HG03469 (cell line): ENCODE results near the gene VENTX.
"Not testable (repeated sequence)": the region's sequence is repeated elsewhere in the genome, so short reads cannot be mapped to it uniquely, and the experiment has no call there.

Source experiments
- ATAC-seq: cut with Tn5 transposase; IDR thresholded peaks from one replicate; pipeline ENCODE4 v1.9.1; 2021; ENCODE audit warnings: mild to moderate bottlenecking, moderate library complexity, moderate number of reproducible peaks; ENCODE audit not compliant: unreplicated experiment

Gene VENTX

GRCh38 chr10:133214468-133215410 lies 22.9 kb upstream of the VENTX start:
- ATAC-seq, result no peak

DNA sequence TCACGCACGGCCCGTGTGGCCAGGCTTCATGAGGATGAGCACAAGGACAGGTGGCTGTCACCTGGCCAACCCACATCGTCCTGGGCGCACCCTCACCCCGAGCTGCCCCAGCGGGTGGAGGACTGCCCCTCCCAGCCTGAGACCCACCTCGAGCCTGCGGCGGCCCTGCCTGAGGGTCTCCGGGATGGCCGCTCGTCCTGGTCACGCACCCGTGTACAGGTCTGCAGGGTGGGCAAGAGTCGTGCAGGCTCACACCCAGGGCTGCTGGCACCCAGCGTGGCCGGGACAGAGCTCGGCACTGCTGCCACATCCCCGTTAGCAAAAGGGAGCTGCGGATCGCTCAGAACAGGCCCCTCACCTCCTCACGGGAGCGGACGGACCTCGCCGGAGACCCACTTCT lies 22.1 kb upstream of the VENTX start:
- no peak for ATAC-seq

GRCh38 chr10:133216776-133217175 lies 20.9 kb upstream of the VENTX start:
- ATAC-seq, result no peak

- no peak for ATAC-seq
These were observed 19.7 kb upstream of the VENTX start for GRCh38 chr10:133217800-133218589.

- ATAC-seq, result no peak
These were observed 18.8 kb upstream of the VENTX start for GRCh38 chr10:133218891-133219290.

DNA sequence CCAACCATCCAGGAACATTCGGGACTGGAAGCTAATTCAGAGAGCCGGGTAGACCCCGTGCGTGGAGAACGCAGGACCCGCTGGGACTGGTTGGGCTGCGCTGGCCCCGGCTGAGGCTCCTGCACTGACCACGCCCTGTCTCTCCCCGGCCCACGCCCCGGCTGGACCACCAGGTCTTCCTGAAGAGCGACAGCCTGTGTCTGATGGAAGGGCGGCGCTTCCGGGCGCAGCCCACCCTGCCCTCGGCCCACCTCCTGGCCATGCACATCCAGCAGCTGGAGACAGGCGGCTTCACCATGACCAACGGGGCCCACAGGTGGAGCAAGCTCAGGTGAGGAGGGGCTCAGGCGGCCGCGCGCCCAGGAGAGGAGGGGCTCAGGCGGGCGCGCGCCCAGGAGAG lies 17.9 kb upstream of the VENTX start:
- ATAC-seq, result no peak

GRCh38 chr10:133221331-133221730 lies 16.3 kb upstream of the VENTX start:
- ATAC-seq, result no peak

DNA sequence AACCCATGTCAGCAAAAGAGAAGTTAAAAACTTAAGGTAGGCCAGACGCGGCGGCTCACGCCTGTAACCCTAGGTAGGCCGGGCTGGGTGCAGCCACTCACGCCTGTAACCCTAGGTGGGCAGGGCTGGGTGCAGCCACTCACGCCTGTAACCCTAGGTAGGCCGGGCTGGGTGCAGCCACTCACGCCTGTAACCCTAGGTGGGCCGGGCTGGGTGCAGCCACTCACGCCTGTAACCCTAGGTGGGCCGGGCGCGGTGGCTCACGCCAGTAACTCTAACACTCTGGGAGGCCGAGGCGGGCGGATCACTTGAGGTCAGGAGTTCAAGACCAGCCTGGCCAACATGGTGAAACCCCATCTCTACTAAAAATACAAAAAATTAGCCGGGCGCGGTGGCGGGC lies 15.9 kb upstream of the VENTX start:
- ATAC-seq, result not testable (repeated sequence)

DNA sequence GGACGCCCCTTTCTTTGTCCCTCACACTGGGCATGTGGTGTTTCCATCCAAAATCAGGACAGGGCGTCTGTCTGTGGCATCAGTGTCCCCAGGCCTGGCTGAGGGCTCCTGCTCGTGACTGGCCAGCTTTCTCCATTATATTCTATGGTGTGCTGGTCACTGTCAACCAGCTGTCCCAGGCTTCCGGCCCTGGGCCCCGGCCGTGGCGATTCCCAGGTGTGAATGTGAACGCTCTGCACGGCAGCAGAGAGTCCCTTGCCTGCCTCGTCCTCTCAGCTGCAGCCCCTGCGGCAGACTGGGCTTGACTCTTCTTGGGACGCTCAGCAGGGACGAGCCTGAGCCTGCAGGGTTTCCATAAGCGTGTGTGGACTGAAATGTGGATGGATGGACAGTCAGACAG lies 13.6 kb upstream of the VENTX start:
- ATAC-seq, result no peak

GRCh38 chr10:133224756-133225372 lies 12.8 kb upstream of the VENTX start:
- ATAC-seq, result no peak

DNA sequence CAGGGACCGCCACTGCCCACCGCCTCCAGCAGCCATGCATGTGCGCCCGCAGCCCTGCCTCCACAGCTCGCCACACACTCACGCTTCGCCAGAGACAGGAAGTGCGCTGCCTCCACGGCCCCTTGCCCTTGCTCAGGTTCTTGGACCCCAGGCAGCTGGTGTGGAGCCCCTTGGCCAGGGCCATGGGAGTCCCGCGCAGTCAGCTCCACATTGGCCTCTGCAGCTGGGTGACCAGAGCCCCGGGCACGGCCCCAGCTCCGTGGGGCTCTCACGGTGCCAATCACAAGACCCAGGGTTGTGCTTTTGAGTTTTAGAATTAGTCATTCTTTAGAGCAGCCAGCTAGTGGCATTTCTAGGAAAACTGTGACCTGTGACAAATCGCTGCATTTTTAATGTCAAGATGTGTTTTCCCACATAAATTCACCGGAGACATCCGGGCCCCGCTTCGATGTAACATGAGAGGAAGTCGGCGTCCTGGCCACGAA lies 11.9 kb upstream of the VENTX start:
- no peak for ATAC-seq

DNA sequence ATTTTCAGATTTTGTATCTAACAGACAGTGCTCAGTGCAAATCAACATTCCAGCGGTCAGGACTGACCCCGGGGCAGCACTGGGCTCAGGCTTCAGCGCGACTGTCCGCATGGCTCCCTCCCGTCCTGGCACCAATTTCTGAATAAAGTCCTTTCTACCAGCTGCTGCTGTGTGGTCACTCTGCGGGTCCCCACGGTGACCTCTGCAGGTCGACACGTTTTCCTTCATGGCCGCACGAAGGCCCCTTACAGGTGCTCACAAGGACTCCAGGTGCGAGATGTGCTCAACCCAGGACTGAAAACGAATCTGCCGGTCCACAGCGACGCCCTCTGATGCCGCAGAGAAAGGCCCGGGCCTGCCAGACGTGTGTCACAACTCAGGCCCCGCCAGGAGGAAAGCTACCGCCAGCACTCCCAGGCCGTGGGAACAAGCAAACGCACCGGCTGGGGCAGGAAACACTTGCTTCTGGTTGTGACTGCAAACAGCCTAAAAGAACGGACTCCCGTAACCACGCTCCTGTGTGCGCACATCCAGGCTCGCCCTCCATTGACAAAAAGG lies 11.3 kb upstream of the VENTX start:
- no peak for ATAC-seq

DNA sequence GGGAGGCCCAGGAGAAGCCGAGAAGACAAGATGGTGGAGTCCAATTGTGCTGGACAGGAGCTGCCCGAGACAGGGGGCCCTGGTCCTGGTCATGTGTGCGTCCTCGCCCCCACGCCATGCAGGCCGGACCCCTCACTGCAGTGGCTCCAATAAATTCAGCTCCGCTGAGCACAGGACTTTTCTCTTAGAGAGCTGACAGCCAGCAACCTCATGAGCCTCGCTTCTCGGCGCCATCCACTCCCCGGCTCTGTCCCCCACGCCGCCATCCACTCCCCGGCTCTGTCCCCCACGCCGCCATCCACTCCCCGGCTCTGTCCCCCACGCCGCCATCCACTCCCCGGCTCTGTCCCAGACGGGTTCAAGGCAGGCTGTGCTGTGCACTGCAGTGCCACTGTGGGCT lies 10.4 kb upstream of the VENTX start:
- ATAC-seq, result no peak

DNA sequence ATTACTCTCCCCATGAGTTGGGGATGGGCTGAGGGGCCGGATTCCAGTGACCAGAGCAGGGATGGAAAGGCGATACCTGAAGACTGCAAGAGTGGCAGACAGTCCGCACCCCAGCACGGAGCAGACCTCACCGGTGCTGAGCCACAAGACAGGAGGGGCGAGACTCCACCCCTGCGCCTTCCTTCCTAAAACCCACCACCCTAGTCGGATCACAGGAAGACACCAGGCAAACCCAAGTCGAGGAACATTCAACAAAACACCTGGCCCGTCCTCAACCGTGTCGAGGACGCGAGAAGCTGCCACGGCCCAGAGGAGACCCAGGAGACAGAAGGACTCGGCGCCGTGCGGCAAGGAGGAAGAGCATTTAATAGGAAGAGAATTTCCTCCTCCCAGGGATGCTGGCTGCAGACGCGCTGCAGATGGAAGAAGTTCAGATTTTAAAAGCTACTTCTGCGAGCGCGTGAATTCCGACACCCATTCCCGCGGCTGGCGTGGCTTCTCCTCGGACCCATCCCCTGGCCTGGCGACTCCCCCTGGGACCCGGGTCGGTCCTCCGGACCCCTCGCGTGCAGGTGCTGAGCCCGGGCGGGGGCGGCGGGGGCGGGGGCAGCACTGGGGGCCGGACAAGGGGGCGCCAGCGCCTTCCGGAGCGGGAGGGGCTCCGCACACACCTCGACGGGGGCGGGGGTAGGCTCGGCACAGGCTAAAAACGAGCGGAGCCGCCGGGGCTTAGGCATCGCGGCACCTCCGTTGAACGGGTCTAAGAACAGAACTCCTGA lies 8.2 kb upstream of the VENTX start:
- no peak for ATAC-seq

DNA sequence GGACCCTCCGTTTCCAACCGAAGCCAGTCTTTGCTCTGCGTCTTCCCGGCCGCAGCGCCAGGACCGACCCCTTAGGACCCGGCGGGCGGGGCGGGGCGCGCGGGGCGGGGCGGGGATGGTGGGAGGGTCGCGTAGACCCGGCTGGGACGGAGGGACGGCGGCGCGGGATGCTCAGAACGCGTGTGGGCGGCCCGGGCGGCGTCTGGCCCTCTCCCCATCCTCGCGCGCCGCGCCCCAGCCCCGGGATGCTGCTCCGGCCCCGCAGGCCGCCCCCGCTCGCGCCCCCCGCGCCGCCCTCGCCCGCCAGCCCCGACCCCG lies 7.7 kb upstream of the VENTX start, which contains the start of gene UTF1:
TSS of gene UTF1 (plus strand) at position 174 of the 318 bp plus-strand sequence. CDS start at position 246, 72 bp downstream.
- no peak for ATAC-seq

- no peak for ATAC-seq
These were observed 7.1 kb upstream of the VENTX start for GRCh38 chr10:133230387-133231195.

DNA sequence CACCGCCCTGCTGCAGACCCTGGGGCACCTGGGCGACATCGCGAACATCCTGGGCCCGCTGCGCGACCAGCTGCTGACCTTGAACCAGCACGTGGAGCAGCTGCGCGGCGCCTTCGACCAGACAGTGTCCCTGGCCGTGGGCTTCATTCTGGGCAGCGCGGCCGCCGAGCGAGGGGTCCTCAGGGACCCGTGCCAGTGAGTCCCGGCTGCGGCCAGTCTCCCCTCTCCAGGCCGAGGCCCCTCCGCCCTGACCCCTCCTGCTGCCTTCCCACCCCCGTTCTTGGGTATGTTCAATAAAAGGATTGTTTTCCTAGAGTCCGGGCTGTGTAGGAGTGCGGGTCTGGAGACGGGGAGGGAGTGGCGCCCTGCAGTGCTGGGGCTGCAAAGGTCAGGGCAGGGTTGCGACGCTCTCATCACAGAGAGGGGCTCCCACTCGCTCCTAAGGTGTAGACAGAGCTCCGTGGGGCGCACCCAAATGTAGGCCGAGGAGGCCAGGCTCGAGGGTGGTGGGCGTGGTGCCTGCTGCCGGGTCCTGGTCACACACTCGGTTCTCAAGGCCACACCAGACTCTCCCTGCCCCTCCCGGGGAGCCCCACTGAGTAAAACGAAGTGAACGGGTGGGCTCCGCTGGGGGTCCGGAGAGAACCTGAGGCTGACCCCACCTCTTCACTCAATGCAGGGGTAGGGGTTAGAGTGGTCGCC lies 6.3 kb upstream of the VENTX start:
- no peak for ATAC-seq

DNA sequence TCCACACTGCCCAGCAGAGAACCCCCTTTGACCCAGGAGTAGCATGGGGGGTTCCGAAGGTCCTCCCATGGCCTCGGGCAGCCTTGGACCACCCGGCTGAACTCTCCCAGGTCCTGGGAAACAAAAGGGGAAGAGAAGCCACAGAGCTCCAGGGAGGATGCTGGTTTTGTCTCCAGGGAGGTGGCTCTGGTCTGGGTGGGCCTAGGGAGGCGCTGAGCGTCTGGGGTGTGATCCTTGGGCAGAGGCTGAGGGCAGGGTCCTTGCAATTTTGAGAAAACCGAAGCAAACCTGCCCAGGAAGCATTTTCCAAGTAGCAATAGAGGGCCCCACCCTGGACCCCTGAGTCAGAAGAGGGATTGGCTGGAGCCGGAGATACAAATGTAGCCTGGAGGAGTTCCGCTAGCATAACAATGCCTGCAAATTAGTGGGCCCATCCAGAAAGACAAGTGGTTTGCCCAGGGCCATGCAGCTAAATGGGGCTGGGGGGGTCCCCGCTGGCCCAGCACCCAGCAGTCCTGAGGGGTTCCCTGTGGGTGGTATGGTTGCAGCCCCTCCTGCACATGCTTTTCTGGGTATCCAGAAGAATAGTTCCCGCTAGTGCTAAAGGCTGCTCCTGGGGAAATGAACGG lies 5.6 kb upstream of the VENTX start:
- no peak for ATAC-seq
